Measurements from ENCODE around the gene SLC7A1. TPM values are rescaled to one million over a fixed set of nuclear protein-coding genes. Genes with fewer than 3 reads are reported as not detected.

Gene SLC7A1
- polyA plus RNA-seq, 2 of the 4 experiments (the other 2 are of a cell fraction): 19.9 to 24.8 TPM

DNA sequence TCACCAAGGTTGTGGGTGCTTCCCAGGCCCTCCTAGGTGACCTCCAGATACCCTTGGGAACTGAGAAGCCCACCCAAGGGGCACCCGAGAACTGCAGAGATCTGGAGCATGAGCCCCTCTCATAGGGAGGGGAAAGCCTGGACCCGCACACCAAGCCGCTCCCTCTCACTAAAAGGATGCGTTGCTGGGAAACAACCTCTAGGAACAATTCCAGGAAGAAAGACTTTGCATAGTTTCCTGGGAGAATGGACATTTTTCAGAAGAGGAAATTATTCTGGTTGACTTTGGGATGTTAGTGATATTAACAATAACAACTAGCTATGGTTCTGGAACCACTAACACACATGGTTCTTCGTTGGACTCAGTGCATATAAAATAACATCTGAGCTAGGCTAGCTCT, 64.6 kb downstream of the SLC7A1 start:
- ATAC-seq (no peak), FAIRE-seq (no peak), DNase-seq (ENCODE audit: low read depth in 1 of 2, low spot score in 1 of 2) (no peak)
- H3K4me2 ChIP-seq: no peak overlapping the region
- 92% methylated on average over 5 of the region's 5 CpGs for WGBS (ENCODE audit: missing lambda C conversion rate)
- H3K4me1 ChIP-seq: no peaks in the 10 kb centered on the region
- TF ChIP-seq HOXB5 (CRISPR knock-in tag; IDR thresholded peaks at IDR 0.05): no peak
- no peak for TF ChIP-seq ESRRA (IDR thresholded peaks at IDR 0.05; ENCODE audit: borderline replicate concordance, low read length)
- no peak for TF ChIP-seq CBX8 (IDR thresholded peaks at IDR 0.05)
- TF ChIP-seq HOXB13 (CRISPR knock-in tag; IDR thresholded peaks at IDR 0.05; ENCODE audit: low read depth): no peak
- TF ChIP-seq FOSL2 (IDR thresholded peaks at IDR 0.05): no peak
- TF ChIP-seq FOSL2 (CRISPR knock-in tag; IDR thresholded peaks at IDR 0.05): no peak
- no peak for TF ChIP-seq TP53 (CRISPR knock-in tag; IDR thresholded peaks at IDR 0.05)
- no peak for TF ChIP-seq MYC (IDR thresholded peaks at IDR 0.05; ENCODE audit: borderline replicate concordance, low read length)
- TF ChIP-seq RNF2 (IDR thresholded peaks at IDR 0.05; ENCODE audit: borderline replicate concordance, low read depth): no peak
- TF ChIP-seq MAFK (IDR thresholded peaks at IDR 0.05; ENCODE audit: partially characterized antibody): no peak
- TF ChIP-seq POLR2A (IDR thresholded peaks at IDR 0.05; ENCODE audit: low read length): no peak
- TF ChIP-seq, protein P1, sequence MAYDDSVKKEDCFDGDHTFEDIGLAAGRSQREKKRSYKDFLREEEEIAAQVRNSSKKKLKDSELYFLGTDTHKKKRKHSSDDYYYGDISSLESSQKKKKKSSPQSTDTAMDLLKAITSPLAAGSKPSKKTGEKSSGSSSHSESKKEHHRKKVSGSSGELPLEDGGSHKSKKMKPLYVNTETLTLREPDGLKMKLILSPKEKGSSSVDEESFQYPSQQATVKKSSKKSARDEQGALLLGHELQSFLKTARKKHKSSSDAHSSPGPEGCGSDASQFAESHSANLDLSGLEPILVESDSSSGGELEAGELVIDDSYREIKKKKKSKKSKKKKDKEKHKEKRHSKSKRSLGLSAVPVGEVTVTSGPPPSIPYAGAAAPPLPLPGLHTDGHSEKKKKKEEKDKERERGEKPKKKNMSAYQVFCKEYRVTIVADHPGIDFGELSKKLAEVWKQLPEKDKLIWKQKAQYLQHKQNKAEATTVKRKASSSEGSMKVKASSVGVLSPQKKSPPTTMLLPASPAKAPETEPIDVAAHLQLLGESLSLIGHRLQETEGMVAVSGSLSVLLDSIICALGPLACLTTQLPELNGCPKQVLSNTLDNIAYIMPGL (CRISPR knock-in tag; IDR thresholded peaks at IDR 0.05; ENCODE audit: borderline replicate concordance): no peak
- no peak for TF ChIP-seq NR3C1 (IDR thresholded peaks at IDR 0.05)
- no peak for TF ChIP-seq SREBF2 (IDR thresholded peaks at IDR 0.05)
- no peak for TF ChIP-seq KDM5A (IDR thresholded peaks at IDR 0.05)
- no peak for TF ChIP-seq RCOR1 (IDR thresholded peaks at IDR 0.05; ENCODE audit: low read depth, low read length)
- no peak for TF ChIP-seq TFCP2L1 (CRISPR knock-in tag; IDR thresholded peaks at IDR 0.05)
- TF ChIP-seq JUN (IDR thresholded peaks at IDR 0.05): no peak
- ChIA-PET CTCF (interaction anchor here (2.3 kb wide), 1 partner anchor 23 kb away, joined by 8 read pairs; no protein-coding TSS in a partner anchor), POLR2A (no interaction called here)
- no peak overlapping the region for H3K27ac ChIP-seq
- H3K9me3 ChIP-seq: no peaks in the 10 kb centered on the region
- H3K4me3 ChIP-seq: no peak overlapping the region

GRCh38 chr13:29529754-29530153, 65.7 kb downstream of the SLC7A1 start:
- ChIA-PET CTCF (interaction anchor here (4.5 kb wide), 1 partner anchor 21 kb away, joined by 17 read pairs; no protein-coding TSS in a partner anchor), POLR2A (no interaction called here)
- no peaks in the 10 kb centered on the region for H3K4me1 ChIP-seq
- H3K27ac ChIP-seq: no peak overlapping the region
- no peaks in the 10 kb centered on the region for H3K9me3 ChIP-seq
- no peak for TF ChIP-seq MAZ (IDR thresholded peaks at IDR 0.05; ENCODE audit: borderline replicate concordance, low read depth, low read length)
- no peak for TF ChIP-seq SMC3 (IDR thresholded peaks at IDR 0.05)
- TF ChIP-seq JUNB (IDR thresholded peaks at IDR 0.05): no peak
- no peak for TF ChIP-seq E2F6 (IDR thresholded peaks at IDR 0.05; ENCODE audit: borderline replicate concordance, low read depth)
- ATAC-seq (no peak), DNase-seq (ENCODE audit: low read depth in 1 of 2, low spot score in 1 of 2) (no peak), FAIRE-seq (no peak)
- H3K4me3 ChIP-seq: no peak overlapping the region
- 92% methylated on average over 5 of the region's 5 CpGs for WGBS (ENCODE audit: missing lambda C conversion rate)
- H3K4me2 ChIP-seq: no peak overlapping the region

GRCh38 chr13:29527916-29528315, 67.6 kb downstream of the SLC7A1 start:
- H3K4me3 ChIP-seq: no peak overlapping the region
- H3K27ac ChIP-seq: no peak overlapping the region
- POLR2A ChIA-PET: no interaction called here
- TF ChIP-seq MYC (IDR thresholded peaks at IDR 0.05; ENCODE audit: borderline replicate concordance, low read length) (no peak), CBX2 (IDR thresholded peaks at IDR 0.05; ENCODE audit: borderline replicate concordance, low read depth) (no peak), RNF2 (IDR thresholded peaks at IDR 0.05; ENCODE audit: borderline replicate concordance, low read depth) (no peak), NFE2L2 (conservative IDR thresholded peaks at IDR 0.05; ENCODE audit: low read length) (no peak), JUNB (IDR thresholded peaks at IDR 0.05) (no peak), MAX (IDR thresholded peaks at IDR 0.05) (no peak), JUN (IDR thresholded peaks at IDR 0.05) (no peak), FOSB (CRISPR knock-in tag; IDR thresholded peaks at IDR 0.05) (no peak), TFCP2L1 (CRISPR knock-in tag; IDR thresholded peaks at IDR 0.05) (no peak)
- TF ChIP-seq, protein P2, sequence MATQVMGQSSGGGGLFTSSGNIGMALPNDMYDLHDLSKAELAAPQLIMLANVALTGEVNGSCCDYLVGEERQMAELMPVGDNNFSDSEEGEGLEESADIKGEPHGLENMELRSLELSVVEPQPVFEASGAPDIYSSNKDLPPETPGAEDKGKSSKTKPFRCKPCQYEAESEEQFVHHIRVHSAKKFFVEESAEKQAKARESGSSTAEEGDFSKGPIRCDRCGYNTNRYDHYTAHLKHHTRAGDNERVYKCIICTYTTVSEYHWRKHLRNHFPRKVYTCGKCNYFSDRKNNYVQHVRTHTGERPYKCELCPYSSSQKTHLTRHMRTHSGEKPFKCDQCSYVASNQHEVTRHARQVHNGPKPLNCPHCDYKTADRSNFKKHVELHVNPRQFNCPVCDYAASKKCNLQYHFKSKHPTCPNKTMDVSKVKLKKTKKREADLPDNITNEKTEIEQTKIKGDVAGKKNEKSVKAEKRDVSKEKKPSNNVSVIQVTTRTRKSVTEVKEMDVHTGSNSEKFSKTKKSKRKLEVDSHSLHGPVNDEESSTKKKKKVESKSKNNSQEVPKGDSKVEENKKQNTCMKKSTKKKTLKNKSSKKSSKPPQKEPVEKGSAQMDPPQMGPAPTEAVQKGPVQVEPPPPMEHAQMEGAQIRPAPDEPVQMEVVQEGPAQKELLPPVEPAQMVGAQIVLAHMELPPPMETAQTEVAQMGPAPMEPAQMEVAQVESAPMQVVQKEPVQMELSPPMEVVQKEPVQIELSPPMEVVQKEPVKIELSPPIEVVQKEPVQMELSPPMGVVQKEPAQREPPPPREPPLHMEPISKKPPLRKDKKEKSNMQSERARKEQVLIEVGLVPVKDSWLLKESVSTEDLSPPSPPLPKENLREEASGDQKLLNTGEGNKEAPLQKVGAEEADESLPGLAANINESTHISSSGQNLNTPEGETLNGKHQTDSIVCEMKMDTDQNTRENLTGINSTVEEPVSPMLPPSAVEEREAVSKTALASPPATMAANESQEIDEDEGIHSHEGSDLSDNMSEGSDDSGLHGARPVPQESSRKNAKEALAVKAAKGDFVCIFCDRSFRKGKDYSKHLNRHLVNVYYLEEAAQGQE (IDR thresholded peaks at IDR 0.05): no peak
- TF ChIP-seq, protein P3, sequence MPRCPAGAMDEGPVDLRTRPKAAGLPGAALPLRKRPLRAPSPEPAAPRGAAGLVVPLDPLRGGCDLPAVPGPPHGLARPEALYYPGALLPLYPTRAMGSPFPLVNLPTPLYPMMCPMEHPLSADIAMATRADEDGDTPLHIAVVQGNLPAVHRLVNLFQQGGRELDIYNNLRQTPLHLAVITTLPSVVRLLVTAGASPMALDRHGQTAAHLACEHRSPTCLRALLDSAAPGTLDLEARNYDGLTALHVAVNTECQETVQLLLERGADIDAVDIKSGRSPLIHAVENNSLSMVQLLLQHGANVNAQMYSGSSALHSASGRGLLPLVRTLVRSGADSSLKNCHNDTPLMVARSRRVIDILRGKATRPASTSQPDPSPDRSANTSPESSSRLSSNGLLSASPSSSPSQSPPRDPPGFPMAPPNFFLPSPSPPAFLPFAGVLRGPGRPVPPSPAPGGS (IDR thresholded peaks at IDR 0.05): no peak
- no peaks in the 10 kb centered on the region for H3K4me1 ChIP-seq
- no peak for DNase-seq (ENCODE audit: low read depth in 1 of 2, low spot score in 1 of 2)
- ATAC-seq: no peak
- FAIRE-seq: no peak
- CTCF ChIA-PET: interaction anchor here (4.5 kb wide), 1 partner anchor 19 kb away, joined by 17 read pairs; no protein-coding TSS in a partner anchor
- H3K4me2 ChIP-seq: no peak overlapping the region
- 89% methylated on average over 5 of the region's 5 CpGs for WGBS (ENCODE audit: missing lambda C conversion rate)
- no peaks in the 10 kb centered on the region for H3K9me3 ChIP-seq

Measured in A549 (cell line).